ENCODE measurements around the gene APOL5.

GRCh38 chr22:35697142-35697541 is 20.5 kb upstream of the APOL5 start:
- TF ChIP-seq POLR2A (IDR thresholded peaks at IDR 0.05), result no peak
- TF ChIP-seq, protein P1, sequence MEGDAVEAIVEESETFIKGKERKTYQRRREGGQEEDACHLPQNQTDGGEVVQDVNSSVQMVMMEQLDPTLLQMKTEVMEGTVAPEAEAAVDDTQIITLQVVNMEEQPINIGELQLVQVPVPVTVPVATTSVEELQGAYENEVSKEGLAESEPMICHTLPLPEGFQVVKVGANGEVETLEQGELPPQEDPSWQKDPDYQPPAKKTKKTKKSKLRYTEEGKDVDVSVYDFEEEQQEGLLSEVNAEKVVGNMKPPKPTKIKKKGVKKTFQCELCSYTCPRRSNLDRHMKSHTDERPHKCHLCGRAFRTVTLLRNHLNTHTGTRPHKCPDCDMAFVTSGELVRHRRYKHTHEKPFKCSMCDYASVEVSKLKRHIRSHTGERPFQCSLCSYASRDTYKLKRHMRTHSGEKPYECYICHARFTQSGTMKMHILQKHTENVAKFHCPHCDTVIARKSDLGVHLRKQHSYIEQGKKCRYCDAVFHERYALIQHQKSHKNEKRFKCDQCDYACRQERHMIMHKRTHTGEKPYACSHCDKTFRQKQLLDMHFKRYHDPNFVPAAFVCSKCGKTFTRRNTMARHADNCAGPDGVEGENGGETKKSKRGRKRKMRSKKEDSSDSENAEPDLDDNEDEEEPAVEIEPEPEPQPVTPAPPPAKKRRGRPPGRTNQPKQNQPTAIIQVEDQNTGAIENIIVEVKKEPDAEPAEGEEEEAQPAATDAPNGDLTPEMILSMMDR (IDR thresholded peaks at IDR 0.05), result no peak

Measured in body of pancreas (tissue), 4 donors.